Suppressor macrophage (primary cell): ENCODE results near the gene GALNT6.
"Not testable (repeated sequence)": the region's sequence is repeated elsewhere in the genome, so short reads cannot be mapped to it uniquely, and the experiment has no call there.

Experiments
- DNase-seq, 4 experiments: peaks; one replicate each; pipeline ENCODE4 v3.0.0-alpha.2; 2020 to 2022

The GALNT6 gene

DNA sequence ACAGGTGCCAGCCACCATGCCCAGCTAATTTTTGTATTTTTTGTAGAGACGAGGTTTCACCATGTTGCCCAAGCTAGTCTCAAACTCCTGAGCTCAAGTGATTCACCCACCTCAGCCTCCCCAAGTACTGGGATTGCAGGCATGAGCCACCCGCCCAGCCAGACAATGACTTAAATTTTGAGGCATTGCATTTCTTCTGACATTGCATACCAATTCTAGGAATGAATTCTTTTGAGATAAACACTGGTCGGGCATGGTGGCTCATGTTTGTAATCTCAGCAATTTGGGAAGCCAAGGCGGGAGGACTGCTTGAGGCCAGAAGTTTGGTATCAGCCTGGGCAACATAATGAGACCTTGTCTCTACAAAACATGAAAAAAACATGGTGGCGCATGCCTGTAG, 42.2 kb downstream of the GALNT6 start:
- no peak for DNase-seq

- DNase-seq, result no peak
These were observed 43.1 kb downstream of the GALNT6 start for GRCh38 chr12:51348116-51348515.

- no peak for DNase-seq
These were observed 44.6 kb downstream of the GALNT6 start, which contains the start of gene CELA1 for GRCh38 chr12:51346581-51346980. Gene CELA1 (minus strand): TSS chr12:51346679. CDS start chr12:51346638, 41 bp downstream.

DNA sequence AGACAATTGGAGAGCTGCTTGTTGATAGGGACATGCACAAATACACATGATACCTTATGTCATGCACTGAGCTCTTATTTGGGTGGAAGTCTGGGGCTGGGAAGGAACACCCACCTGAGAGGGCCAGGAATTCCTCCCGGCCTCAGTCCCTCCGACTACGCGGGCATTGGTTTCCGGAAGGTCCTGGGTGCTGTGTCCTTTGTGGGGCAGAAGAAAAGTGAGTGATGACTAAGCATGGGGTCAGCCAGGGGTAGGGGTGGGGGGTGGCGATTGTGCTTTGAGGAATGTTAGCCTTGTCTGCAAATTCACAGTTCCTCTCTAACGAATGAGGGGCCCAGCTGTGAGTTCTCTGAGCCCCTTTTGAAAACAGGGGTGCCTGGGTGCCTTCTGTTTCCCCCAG, 45.5 kb downstream of the GALNT6 start:
- no peak for DNase-seq

GRCh38 chr12:51343201-51343600, 48.0 kb downstream of the GALNT6 start:
- no peak for DNase-seq

DNA sequence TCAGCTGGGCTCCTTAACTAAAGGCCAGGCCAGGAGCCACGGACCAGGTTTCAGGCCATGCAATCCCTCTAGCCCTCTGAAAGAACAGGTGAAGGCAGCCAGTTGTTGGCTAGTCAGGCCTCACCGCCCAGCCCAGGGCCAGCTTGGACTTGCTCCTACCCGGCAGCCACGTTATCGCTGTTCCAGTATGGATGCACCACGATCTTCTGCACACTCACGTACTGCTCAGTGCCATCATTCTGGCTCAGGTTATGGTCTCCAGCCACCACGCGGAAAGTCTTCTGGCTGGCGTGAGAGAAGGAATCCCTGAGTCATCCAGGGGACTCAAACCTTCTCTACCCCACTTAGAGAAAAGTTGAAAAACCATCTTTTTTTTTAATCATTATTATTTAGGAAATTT, 48.8 kb downstream of the GALNT6 start:
- no peak for DNase-seq

DNA sequence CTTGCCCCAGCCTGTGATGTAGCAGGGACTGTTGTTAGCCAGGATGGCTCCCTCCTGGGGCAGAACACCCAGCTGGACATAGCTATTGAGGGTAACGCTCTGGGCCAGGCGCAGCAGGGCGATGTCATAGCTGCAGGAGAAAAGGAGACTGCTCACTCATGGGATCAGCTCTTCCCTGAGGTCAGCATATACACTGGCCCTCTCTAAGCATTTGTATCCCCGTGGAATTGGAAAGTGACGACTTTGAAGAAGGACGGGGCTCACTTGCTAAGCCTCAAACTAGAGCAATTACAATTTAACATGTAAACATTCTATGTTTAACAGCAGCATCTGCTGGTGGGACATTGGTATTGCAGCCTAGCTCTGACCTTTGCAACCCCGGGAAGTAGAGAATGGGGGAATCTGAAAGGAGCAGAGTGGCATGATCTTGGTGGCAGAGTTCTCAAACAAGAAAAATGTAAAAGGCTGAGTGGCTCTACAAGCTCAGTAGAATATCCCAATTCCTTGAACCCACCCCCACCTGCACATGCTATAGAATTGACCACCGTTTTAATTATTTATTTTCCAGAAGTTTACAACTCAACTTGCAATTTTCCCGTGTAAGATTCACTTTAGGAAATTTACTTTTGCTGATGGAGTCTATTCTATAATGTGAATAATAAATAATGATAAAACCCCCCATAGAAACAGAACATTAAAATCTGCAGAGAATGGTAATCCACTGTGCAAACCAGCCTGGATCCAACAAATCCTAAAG, 49.8 kb downstream of the GALNT6 start:
- peak; percentile 84 to 91 (median 86) for DNase-seq

DNA sequence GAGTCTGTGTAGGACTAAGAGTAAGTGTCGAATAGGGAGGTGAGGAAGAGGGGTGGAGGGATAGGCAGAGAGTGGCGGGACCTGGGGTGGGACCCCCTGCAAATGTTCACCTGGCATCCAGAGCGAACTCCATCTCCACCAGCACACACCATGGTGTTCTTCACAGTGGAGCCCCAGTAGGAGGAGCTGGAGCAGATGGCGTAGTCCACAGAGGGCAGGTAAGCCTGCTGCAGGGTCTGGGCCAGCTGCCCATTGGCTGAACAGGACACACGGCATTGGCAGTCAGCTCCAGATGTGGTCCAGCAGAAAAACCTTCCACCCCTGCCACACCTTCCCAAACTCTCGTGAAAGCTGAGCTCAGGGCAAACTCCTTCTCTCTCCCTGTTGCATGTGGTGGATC, 51.5 kb downstream of the GALNT6 start:
- no peak for DNase-seq

DNA sequence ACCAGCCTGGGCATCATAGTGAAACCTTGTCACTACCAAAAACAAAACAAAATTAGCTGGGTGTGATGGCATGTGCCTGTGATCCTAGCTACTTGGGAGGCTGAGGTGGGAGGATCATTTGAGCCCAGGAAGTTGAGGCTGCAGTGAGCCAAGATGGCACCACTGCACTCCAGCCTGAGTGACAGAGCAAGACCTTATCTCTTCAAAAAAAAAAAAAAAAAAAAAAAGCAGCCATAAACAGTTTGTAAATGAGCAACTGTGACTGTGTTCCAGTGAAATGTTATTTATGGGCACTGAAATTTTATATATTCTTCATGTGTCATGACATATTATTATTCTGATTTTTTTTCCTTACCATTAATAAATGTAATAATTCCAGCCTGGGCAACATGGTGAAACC, 53.9 kb downstream of the GALNT6 start:
- not testable (repeated sequence) for DNase-seq

DNA sequence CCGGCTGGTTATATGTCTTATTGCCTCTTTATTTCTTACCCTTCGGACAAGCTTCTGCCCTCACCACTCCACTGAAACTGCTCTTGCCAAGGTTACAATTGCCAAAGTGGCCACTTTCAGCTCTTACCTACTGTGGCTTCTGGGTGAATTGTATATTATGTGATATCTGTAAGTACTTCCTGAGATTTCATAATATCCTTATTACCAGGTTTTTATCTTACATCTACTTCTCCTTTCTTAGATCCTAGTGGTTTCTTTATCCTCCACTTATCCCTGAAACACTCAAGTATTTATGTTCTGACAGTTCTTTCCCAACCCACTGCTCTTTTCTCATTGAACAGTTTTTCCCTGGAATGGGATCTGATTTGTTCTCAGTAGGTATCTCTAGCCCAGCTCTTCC, 55.3 kb downstream of the GALNT6 start:
- peak in 2 of 4 experiments; percentile 51 to 58 for DNase-seq

- DNase-seq, result peak in 3 of 4 experiments; percentile 22 to 50 (median 39)
These were observed 56.4 kb downstream of the GALNT6 start for GRCh38 chr12:51334764-51335163.

- DNase-seq, result no peak
These were observed 57.7 kb downstream of the GALNT6 start for GRCh38 chr12:51333536-51333935.

DNA sequence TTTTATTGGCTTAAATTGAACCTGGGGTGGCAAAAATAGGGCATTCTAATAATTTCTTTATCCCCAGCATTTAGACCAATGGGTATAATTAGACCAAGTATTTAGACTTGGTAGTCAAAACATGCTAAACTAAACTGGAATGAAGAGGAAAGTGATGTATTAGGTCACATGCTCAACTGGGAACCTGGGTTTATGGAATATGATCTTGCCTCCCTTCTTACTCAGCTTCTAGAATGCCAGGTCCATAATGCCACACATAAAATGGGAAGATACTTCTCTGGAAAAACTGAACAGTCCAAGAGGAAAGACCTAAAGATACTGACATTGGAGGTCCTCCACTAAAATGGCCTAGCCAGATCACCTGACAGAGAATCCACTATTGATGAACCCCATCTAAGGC, 61.0 kb downstream of the GALNT6 start:
- no peak for DNase-seq

GRCh38 chr12:51329742-51330141, 61.5 kb downstream of the GALNT6 start:
- peak in 2 of 4 experiments; percentile 35 to 44 for DNase-seq

DNA sequence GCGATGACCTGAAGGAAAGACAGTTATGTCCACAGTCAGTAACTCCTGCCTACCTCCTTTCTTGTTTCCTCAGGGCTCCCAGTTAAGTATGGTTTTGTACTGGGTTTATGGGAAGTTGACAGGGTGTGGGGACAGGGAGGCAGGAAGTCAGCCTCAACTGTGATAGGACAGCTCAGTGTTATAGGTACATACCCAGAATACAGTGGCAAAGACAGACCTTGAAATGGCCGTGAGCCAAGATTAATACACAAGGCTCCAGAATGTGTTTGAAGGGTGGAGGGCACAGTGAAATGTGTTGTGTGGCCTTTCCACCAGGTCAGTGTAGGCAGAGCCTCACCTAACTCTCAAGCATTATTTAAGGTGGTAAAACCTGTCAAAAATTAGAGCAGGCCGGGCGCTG, 62.6 kb downstream of the GALNT6 start:
- no peak for DNase-seq

DNA sequence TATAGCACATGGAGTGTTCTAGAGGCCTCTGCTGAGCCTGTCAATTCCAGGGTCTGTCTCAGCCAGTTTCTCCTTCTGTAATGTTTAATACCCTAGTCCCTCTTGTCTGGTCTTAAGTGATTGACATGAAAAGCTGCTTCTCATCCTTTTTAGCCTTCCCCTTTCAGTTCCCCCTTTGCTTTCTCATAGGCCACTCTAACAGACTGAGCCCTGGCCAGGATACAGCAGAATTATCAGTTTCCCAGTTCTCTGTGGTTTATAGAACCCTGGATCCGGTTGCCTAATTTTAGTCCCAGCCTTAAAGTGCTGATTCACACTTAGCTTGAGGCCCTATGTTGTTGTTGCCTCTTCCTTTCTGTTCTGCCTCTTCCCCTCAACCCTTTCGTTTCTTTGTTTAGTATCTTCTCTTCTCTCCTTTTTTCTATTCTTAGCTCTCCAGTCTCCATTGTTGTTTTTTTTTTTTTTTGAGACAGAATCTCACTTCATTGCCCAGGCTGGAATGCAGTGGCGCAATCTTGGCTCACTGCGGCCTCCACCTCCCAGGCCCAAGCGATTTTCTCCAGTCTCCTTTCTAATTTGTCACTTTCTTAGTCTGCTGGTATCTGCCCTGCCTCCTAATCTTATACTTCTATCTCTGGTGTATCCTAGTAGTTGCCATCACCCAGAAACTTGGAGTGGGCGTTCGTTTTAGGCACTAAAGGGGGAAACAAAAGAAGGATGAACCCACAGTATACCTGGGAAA, 64.3 kb downstream of the GALNT6 start:
- peak; percentile 82 to 94 (median 86) for DNase-seq

GRCh38 chr12:51324953-51325352, 66.3 kb downstream of the GALNT6 start:
- DNase-seq, result peak in 1 of 4 experiments; percentile 26

DNA sequence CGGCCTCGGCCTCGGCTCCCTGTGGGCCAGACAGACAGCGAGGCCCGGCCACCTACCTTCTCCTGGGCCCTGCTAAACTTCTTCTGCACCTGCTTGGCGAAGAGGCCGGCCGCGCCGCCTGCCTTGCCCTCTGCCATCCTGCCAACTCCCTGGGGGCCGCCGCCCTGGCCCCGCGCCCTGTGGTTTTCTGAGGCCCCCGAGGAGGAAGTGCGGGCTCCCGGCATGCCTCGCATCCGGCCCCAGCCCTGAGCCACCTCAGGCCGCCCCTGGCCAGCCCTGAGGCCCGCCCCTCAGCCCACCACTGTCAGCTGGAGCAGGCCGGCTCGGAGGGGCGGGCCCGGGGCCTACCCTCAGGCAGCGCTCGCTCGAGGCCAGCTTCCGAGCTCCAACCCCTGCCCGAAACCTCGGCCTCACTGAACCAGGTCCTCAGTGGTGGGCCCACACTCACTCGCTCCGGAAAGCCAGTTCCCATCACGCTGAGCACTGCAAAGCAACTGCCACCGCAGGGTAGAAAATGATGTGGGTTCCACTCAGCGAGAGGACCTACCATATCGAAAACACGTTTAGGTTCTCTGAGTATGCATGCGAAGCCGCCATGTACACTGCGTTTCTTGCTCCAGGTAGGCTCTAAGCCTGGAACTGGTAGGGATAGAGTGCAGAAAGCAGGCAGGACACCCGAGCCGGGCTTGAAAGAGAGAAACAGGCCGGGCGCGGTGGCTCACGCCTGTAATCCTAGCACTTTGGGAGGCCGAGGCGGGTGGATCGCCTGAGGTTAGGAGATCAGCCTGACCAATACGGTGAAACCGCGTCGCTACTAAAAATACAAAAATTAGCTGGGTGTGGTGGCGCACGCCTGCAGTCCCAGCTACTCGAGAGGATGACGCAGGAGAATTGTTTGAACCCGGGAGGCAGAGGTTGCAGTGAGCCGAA, 67.0 kb downstream of the GALNT6 start, which contains the start of gene BIN2:
TSS of gene BIN2 (minus strand) at position 209 of the 930 bp plus-strand sequence. CDS start at position 137, 72 bp downstream.
- peak; percentile 53 to 85 (median 75) for DNase-seq

GRCh38 chr12:51323317-51323960, 67.8 kb downstream of the GALNT6 start:
- peak in 2 of 4 experiments; percentile 30 to 49 for DNase-seq

- peak in 3 of 4 experiments; percentile 48 to 55 (median 55) for DNase-seq
These were observed 68.8 kb downstream of the GALNT6 start for GRCh38 chr12:51322452-51322851.

GRCh38 chr12:51321882-51322281, 69.3 kb downstream of the GALNT6 start:
- no peak for DNase-seq
